GM13977 (cell line): Measurements from ENCODE around the gene MTA3.
"Not testable (repeated sequence)": the region's sequence is repeated elsewhere in the genome, so short reads cannot be mapped to it uniquely, and the experiment has no call there.

Experiments used
- DNase-seq: peaks from one replicate; pipeline ENCODE4 v3.0.0; 2012; ENCODE audit warnings: low spot score
- in situ Hi-C: fragments of 300-500 bp; cut with MboI; formaldehyde crosslinking; loops from one replicate; pipeline ENCODE4 v1.12.0; 2022; ENCODE audit warnings: low sequenced_read_pairs, low pct_unique_long_range_greater_than_20kb, mixed read lengths, inconsistent platforms; ENCODE audit not compliant: unreplicated experiment
- TF ChIP-seq, protein P1 (sequence below): IDR thresholded peaks from 2 replicates; pipeline ENCODE4 v1.5.1; 2012; ENCODE audit warnings: mild to moderate bottlenecking, control low read depth; ENCODE audit not compliant: insufficient read depth; ENCODE audit errors: extremely low read depth, missing control alignments

The MTA3 gene

DNA sequence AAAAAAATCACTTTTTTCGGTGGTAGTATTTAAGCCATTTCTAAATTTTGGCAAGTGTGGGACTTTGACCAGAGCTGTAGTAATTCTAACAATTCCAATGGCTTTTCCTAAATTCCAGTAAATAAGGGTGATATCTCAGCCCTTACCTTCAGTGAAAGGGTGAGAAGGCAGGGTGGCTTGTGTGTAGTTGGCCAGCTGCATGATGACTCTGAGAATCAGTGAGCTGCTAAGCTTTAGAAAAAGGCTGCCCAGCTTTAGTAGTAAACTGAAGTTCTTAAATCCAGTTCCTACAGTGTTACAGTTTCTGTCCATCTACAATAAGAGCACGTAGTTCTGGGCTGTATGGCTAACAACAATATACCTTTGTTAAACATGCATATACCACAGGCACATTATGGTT, 153.5 kb downstream of the MTA3 start:
- in situ Hi-C loops: no loop called here
- no peak for DNase-seq
- TF ChIP-seq, protein P1, sequence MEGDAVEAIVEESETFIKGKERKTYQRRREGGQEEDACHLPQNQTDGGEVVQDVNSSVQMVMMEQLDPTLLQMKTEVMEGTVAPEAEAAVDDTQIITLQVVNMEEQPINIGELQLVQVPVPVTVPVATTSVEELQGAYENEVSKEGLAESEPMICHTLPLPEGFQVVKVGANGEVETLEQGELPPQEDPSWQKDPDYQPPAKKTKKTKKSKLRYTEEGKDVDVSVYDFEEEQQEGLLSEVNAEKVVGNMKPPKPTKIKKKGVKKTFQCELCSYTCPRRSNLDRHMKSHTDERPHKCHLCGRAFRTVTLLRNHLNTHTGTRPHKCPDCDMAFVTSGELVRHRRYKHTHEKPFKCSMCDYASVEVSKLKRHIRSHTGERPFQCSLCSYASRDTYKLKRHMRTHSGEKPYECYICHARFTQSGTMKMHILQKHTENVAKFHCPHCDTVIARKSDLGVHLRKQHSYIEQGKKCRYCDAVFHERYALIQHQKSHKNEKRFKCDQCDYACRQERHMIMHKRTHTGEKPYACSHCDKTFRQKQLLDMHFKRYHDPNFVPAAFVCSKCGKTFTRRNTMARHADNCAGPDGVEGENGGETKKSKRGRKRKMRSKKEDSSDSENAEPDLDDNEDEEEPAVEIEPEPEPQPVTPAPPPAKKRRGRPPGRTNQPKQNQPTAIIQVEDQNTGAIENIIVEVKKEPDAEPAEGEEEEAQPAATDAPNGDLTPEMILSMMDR: no peak

DNA sequence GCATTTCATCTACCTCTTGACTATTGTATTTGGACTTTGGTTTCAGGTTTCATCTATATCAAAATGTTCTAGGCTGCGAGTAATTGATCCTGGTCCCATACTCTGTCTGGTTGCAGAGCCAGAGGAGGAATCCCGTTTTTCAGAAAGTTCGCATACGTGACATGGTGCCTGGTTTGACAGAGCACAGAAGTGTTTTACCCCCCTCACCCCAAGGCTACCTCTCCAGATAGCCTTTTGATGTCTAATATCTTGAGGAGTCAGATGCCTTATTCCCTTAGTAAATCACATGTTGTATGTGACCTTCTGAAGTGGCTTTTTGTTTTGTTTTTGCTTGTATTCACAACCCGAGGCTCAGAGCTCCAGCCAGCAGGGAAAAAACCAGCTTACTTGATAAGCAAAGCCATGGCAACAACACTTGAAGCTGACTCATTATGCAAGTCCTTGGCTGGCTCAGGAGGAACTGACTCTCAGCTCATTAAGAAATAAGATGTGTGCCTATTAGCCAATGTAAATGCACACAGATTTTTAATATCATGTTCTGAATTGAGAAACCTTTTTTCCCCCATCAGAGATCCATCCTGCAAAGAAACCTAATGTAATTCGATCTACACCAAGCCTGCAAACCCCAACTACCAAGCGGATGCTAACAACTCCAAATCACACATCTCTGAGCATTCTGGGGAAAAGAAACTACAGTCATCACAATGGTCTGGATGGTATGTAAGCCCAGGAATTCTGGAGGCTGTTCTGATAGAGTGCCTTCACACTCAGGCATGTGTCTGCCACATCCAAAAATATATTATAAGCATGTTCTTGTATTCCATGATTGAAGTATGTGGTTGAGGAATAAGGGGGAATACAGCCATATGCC, 154.1 kb downstream of the MTA3 start:
- TF ChIP-seq, protein P1: no peak
- in situ Hi-C loops: no loop called here

DNA sequence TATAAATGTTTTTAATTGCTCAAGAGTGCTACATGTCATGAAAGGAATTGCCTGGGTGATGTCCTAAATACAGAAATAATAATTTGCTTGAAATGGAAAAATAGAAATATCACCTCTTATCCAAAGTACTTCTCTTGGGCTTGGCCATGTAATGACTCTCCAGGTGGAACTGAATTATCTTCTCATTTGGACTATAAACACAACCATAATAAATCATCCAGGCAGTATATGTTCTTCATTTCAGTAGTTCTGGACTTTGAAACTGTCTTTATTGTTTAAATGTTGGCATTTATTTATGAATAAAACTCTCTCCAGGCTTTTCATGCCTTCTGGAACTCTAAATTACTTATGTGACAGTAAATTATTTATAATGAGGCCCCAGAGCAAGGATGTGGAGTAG, 155.0 kb downstream of the MTA3 start:
- in situ Hi-C loops: no loop called here
- TF ChIP-seq, protein P1: no peak
- DNase-seq: no peak

More for the DNA sequence above, 154.1 kb downstream of the MTA3 start:
- peak; percentile 64 for DNase-seq

- TF ChIP-seq, protein P1: no peak
- DNase-seq: no peak
Observed at GRCh38 chr2:42724886-42725285, 156.5 kb downstream of the MTA3 start.

GRCh38 chr2:42725657-42726056, 157.2 kb downstream of the MTA3 start:
- DNase-seq: no peak
- in situ Hi-C loops: no loop called here
- TF ChIP-seq, protein P1: no peak

More at GRCh38 chr2:42724886-42725285, 156.5 kb downstream of the MTA3 start:
- in situ Hi-C loops: no loop called here

DNA sequence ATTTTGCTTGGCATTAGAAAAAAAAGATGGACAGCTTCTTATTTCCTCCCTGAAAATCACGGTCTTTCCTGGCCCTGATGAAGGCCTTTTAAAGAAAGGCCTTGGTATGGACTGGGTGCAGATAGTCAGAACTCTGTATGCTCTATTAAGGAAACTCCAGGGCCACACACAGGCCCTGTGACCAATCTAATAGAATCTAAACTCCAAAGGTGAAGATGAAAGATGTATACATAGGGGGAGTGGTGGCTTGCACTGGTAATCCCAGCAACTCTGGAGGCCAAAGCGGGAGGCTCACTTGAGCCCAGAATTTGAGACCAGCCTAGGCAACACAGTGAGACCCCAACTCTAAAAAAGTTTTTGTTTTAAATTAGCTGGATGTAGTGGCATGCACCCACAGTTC, 158.2 kb downstream of the MTA3 start:
- in situ Hi-C loops: no loop called here
- no peak for DNase-seq
- TF ChIP-seq, protein P1: no peak

DNA sequence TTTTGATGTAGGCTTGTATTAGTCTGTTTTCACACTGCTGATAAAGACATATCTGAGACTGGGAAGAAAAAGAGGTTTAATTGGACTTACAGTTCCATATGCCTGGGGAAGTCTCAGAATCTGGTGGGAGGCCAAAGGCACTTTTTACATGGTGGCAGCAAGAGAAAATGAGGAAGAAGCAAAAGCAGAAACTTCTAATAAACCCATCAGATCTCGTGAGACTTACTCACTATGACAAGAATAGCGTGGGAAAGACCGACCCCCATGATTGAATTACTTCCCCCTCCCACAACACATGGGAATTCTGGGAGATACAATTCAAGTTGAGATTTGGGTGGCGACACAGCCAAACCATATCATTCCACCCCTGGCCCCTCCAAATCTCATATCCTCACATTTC, 162.9 kb downstream of the MTA3 start:
- DNase-seq, in situ Hi-C loops: not testable (repeated sequence)
